ENCODE data around the gene HELZ2.
"Not testable (repeated sequence)": the region's sequence is repeated elsewhere in the genome, so short reads cannot be mapped to it uniquely, and the experiment has no call there.

HELZ2 gene

DNA sequence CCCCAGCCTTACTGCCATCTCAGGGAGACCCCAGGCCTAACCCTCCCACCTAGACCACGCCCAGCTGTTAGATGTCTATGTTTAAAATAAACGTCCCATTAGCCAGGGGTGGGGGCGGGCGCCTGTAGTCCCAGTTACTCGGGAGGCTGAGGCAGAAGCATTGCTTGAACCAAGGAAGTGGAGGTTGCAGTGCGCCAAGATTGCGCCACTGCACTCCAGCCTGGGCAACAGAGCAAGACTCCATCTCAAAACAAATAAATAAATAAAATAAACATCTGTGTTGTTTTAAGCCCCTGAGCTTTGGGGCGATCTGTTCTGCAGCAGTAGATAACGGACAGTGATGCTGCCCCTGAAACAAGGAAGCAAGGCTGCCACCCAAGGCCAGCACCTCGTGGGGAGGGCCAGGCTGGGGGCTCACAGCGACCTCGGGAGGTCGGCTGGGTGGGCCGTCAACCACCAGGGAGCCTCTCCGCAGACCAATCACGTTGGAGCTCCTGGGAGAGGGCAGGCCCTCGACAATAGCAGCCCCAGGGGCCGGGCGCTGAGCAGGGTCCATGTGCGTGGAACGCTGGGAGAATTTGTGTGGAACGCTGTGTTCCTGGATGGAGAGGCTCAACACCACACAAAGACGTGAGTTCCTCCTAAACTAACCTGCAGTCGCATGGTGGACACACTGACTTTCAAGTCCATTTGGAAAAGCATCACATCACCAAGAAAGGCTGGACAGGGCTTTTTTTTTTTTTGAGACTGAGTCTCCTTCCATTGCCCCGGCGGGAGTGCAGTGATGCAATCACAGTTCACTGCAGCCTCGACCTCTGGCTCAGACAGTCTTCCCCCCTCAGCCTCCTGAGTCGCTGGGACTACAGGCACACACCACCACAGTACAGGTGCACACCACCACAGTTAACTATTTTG lies 1.0 kb upstream of the HELZ2 start:
- Histone ChIP-seq H3K9ac (ENCODE audit: low read depth, low read length) (no peak overlapping the region), H3K27ac (ENCODE audit: low read depth, low read length) (no peak overlapping the region), H3K4me3 (ENCODE audit: low read length) (no peak overlapping the region), H3K36me3 (ENCODE audit: insufficient read depth, low read length) (no peaks in the 10 kb centered on the region), H3K4me1 (ENCODE audit: insufficient read depth, low read length) (no peaks in the 10 kb centered on the region), H3K9me3 (ENCODE audit: insufficient read depth, low read depth, low read length) (no peaks in the 10 kb centered on the region), H3K27me3 (ENCODE audit: insufficient read depth, low read length) (no peaks in the 10 kb centered on the region; the same call in 1 of the 2 replicates)
- WGBS = 77% methylated on average over 28 of the region's 28 CpGs

DNA sequence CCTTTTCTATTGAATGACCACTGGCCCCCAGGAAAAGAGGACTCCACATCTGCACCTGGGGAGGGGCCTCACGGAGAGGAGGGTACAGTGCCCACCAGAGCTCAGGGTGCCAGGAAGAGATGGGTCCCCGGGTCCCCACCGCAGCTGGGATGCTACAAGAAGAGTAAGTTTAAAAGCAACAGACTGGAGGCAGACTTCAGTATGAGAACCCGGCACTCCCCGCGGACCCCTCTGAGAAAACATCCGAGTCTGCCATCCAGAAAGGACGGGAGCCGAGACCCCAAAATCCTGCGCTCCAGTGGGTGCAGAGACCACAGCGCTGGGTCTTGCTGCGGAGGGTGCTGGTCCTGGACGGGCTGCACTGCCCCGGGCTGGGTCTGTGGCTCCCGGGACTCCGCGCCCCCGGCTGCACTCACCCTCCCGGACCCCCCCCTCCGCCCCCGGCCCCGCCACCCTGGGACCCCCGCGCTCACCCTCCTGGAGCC lies 350 bp downstream of the HELZ2 start:
- no peaks in the 10 kb centered on the region for H3K9me3 ChIP-seq (ENCODE audit: insufficient read depth, low read depth, low read length)
- H3K36me3 ChIP-seq (ENCODE audit: insufficient read depth, low read length) = no peaks in the 10 kb centered on the region
- peak overlapping the region; percentile 76 for H3K4me3 ChIP-seq (ENCODE audit: low read length)
- 7% methylated on average over 22 of the region's 24 CpGs for WGBS
- H3K27ac ChIP-seq (ENCODE audit: low read depth, low read length) = no peak overlapping the region
- peak overlapping the region; percentile 60; the same call in 1 of the 2 replicates for H3K9ac ChIP-seq (ENCODE audit: low read depth, low read length)
- H3K4me1 ChIP-seq (ENCODE audit: insufficient read depth, low read length) = no peaks in the 10 kb centered on the region
- no peaks in the 10 kb centered on the region; the same call in 1 of the 2 replicates for H3K27me3 ChIP-seq (ENCODE audit: insufficient read depth, low read length)

GRCh38 chr20:63572788-63573646 lies 1.0 kb downstream of the HELZ2 start:
- Histone ChIP-seq H3K9ac (ENCODE audit: low read depth, low read length) (no peak overlapping the region), H3K9me3 (ENCODE audit: insufficient read depth, low read depth, low read length) (no peaks in the 10 kb centered on the region), H3K27ac (ENCODE audit: low read depth, low read length) (no peak overlapping the region), H3K4me1 (ENCODE audit: insufficient read depth, low read length) (no peaks in the 10 kb centered on the region), H3K27me3 (ENCODE audit: insufficient read depth, low read length) (no peaks in the 10 kb centered on the region; the same call in 1 of the 2 replicates), H3K36me3 (ENCODE audit: insufficient read depth, low read length) (no peaks in the 10 kb centered on the region), H3K4me3 (ENCODE audit: low read length) (peak overlapping the region; percentile 76)
- 90% methylated on average over 34 of the region's 34 CpGs for WGBS

- no peak overlapping the region for H3K9ac ChIP-seq (ENCODE audit: low read depth, low read length)
- H3K36me3 ChIP-seq (ENCODE audit: insufficient read depth, low read length) = no peaks in the 10 kb centered on the region
- no peak overlapping the region for H3K27ac ChIP-seq (ENCODE audit: low read depth, low read length)
- H3K4me3 ChIP-seq (ENCODE audit: low read length) = no peak overlapping the region
- no peaks in the 10 kb centered on the region; the same call in 1 of the 2 replicates for H3K27me3 ChIP-seq (ENCODE audit: insufficient read depth, low read length)
- no peaks in the 10 kb centered on the region for H3K9me3 ChIP-seq (ENCODE audit: insufficient read depth, low read depth, low read length)
- no peaks in the 10 kb centered on the region for H3K4me1 ChIP-seq (ENCODE audit: insufficient read depth, low read length)
- 94% methylated on average over 48 of the region's 48 CpGs for WGBS
Measured at GRCh38 chr20:63572071-63572787, 1.8 kb downstream of the HELZ2 start.

DNA sequence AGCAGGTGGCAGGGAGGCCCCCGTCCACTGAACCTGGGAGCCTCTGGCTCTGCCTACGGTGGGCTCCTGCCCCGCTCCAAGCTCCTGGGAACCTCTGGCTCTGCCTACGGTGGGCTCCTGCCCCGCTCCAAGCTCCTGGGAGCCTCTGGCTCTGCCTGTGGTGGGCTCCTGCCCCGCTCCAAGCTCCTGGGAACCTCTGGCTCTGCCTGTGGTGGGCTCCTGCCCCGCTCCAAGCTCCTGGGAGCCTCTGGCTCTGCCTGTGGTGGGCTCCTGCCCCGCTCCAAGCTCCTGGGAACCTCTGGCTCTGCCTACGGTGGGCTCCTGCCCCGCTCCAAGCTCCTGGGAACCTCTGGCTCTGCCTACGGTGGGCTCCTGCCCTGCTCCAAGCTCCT lies 3.0 kb downstream of the HELZ2 start:
- H3K9me3 ChIP-seq (ENCODE audit: insufficient read depth, low read depth, low read length); H3K27me3 ChIP-seq (ENCODE audit: insufficient read depth, low read length); H3K27ac ChIP-seq (ENCODE audit: low read depth, low read length); H3K9ac ChIP-seq (ENCODE audit: low read depth, low read length); H3K4me1 ChIP-seq (ENCODE audit: insufficient read depth, low read length); H3K36me3 ChIP-seq (ENCODE audit: insufficient read depth, low read length); H3K4me3 ChIP-seq (ENCODE audit: low read length): not testable (repeated sequence)
- WGBS = 82% methylated on average over 3 of the region's 11 CpGs

GRCh38 chr20:63570281-63571086 lies 3.6 kb downstream of the HELZ2 start:
- Histone ChIP-seq H3K9ac (ENCODE audit: low read depth, low read length) (no peak overlapping the region), H3K4me1 (ENCODE audit: insufficient read depth, low read length) (no peaks in the 10 kb centered on the region), H3K4me3 (ENCODE audit: low read length) (no peak overlapping the region), H3K27ac (ENCODE audit: low read depth, low read length) (no peak overlapping the region), H3K27me3 (ENCODE audit: insufficient read depth, low read length) (no peaks in the 10 kb centered on the region; the same call in 1 of the 2 replicates), H3K36me3 (ENCODE audit: insufficient read depth, low read length) (no peaks in the 10 kb centered on the region), H3K9me3 (ENCODE audit: insufficient read depth, low read depth, low read length) (no peaks in the 10 kb centered on the region)
- 93% methylated on average over 28 of the region's 28 CpGs for WGBS

- 95% methylated on average over 46 of the region's 46 CpGs for WGBS
- no peaks in the 10 kb centered on the region for H3K4me1 ChIP-seq (ENCODE audit: insufficient read depth, low read length)
- no peak overlapping the region for H3K27ac ChIP-seq (ENCODE audit: low read depth, low read length)
- no peaks in the 10 kb centered on the region for H3K9me3 ChIP-seq (ENCODE audit: insufficient read depth, low read depth, low read length)
- no peaks in the 10 kb centered on the region; the same call in 1 of the 2 replicates for H3K27me3 ChIP-seq (ENCODE audit: insufficient read depth, low read length)
- H3K4me3 ChIP-seq (ENCODE audit: low read length) = no peak overlapping the region
- H3K9ac ChIP-seq (ENCODE audit: low read depth, low read length) = no peak overlapping the region
- no peaks in the 10 kb centered on the region for H3K36me3 ChIP-seq (ENCODE audit: insufficient read depth, low read length)
Measured at GRCh38 chr20:63568986-63569949, 4.8 kb downstream of the HELZ2 start.

DNA sequence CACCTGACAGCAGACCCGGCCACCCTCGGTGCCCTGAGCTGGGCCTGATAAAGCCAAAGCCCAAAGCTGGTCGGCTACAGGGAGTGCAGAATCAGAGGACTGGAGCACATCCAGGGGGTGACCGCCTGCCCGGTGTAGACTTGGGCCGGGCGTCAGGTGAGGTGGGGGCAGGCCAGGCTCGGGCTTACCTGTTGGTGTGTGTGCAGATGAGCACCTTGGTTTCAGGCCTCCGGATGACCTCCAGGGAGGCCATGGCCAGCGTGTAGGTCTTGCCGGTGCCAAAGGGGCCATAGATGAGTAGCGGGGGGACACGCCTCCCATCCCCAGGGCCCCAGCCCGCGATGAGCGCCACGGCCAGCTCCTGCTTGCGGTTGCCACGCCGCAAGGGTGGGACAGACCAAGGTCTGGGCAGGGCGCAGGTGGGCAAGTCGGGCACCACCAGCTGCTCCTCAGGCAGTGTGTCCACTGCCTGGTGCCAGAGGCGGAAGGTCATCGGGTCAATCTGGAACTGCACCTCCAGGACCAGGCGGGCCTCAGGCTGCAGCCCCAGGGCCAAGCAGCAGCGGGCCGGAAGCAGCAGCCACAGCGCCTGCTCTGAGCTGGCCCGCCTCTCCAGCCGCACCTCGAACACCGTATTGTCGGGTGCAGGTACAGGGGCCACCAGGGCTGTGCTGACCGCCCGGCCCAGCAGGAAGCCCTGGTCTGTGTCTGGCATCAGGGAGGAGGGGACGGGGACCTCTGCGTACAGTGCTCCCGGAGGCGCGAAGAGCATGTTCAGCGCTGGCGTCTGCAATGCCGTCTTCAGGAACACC lies 5.7 kb downstream of the HELZ2 start:
- Histone ChIP-seq H3K4me1 (ENCODE audit: insufficient read depth, low read length) (no peaks in the 10 kb centered on the region), H3K27ac (ENCODE audit: low read depth, low read length) (no peak overlapping the region), H3K27me3 (ENCODE audit: insufficient read depth, low read length) (no peaks in the 10 kb centered on the region), H3K9me3 (ENCODE audit: insufficient read depth, low read depth, low read length) (no peaks in the 10 kb centered on the region), H3K9ac (ENCODE audit: low read depth, low read length) (no peak overlapping the region), H3K4me3 (ENCODE audit: low read length) (no peak overlapping the region), H3K36me3 (ENCODE audit: insufficient read depth, low read length) (no peaks in the 10 kb centered on the region)
- WGBS = 94% methylated on average over 43 of the region's 43 CpGs

Measured in HUES64 (cell line).